ENCODE results near the gene ARFRP1. TPM values are rescaled to one million over a fixed set of nuclear protein-coding genes. Genes with fewer than 3 reads are reported as not detected.

ARFRP1 gene
- total RNA-seq, 1 experiment from 2014 or later = 36.7 TPM

DNA sequence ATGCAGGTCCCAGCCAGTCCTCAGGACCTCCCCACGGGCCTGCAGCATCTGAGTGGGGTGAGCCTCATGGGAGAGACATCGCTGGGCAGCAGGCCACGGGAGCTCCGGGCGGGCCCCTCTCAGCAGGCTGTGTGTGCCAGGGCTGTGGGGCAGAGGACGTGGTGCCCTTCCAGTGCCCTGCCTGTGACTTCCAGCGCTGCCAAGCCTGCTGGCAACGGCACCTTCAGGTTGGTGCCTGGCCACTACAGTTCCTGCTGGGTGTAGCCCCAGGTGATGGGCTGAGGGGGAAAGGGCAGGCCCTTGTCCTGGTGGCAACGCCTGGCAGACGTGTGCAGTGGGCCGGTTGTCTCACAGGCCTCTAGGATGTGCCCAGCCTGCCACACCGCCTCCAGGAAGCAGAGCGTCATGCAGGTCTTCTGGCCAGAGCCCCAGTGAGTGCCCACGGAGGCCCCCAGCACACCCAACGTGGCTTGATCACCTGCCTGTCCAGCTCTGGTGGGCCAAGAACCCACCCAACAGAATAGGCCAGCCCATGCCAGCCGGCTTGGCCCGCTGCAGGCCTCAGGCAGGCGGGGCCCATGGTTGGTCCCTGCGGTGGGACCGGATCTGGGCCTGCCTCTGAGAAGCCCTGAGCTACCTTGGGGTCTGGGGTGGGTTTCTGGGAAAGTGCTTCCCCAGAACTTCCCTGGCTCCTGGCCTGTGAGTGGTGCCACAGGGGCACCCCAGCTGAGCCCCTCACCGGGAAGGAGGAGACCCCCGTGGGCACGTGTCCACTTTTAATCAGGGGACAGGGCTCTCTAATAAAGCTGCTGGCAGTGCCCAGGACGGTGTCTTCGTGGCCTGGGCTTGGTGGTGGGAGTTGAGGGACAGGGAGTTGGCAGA lies 12.1 kb downstream of the ARFRP1 start:
- DNase-seq (ENCODE audit: low spot score) = no peak

GRCh38 chr20:63694584-63695423 lies 13.0 kb downstream of the ARFRP1 start:
- DNase-seq (ENCODE audit: low spot score) = no peak
- in situ Hi-C loops (cut with HindIII; ENCODE audit: low sequenced_read_pairs) = no loop called here

More for the DNA sequence above, 12.1 kb downstream of the ARFRP1 start:
- in situ Hi-C loops (cut with HindIII; ENCODE audit: low sequenced_read_pairs) = no loop called here

DNA sequence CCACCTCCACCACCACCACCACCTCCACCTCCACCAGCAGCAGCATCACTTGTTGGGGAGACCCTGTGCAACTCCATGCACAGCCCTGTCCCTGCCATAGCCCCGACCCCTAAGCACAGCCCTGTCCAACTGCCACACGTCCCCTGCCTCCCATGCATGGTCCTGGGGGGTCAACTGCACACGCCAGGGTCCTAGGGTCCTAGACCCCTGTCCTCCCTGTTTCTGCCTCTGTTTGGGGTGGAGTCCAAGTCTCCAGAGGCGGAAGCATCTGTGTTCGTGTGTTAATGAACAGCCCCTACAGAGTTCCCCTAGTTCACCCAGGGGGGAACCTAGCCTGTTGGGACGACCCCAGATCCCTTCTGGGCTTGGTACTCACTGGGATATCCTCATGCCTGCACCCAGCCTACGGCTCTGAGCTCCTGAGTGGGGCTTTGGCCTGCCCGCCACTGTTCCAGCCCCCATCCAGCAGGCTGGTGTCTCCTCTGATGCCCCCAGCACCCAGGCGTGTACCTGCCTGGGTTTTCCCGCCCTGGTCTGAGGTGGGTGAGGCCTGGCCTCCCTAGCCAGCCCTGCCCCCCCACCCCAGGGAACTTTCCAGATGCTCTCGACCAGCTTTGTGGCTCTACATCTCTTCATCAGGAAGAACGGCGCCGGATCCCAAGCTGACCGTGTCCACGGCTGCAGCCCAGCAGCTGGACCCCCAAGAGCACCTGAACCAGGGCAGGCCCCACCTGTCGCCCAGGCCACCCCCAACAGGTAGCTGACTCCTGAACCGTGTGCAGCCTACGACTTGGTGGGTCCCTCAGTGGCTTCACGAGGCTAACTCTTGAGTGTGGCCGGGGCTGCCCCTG lies 13.8 kb downstream of the ARFRP1 start:
- DNase-seq (ENCODE audit: low spot score) = no peak
- in situ Hi-C loops (cut with HindIII; ENCODE audit: low sequenced_read_pairs) = no loop called here

DNA sequence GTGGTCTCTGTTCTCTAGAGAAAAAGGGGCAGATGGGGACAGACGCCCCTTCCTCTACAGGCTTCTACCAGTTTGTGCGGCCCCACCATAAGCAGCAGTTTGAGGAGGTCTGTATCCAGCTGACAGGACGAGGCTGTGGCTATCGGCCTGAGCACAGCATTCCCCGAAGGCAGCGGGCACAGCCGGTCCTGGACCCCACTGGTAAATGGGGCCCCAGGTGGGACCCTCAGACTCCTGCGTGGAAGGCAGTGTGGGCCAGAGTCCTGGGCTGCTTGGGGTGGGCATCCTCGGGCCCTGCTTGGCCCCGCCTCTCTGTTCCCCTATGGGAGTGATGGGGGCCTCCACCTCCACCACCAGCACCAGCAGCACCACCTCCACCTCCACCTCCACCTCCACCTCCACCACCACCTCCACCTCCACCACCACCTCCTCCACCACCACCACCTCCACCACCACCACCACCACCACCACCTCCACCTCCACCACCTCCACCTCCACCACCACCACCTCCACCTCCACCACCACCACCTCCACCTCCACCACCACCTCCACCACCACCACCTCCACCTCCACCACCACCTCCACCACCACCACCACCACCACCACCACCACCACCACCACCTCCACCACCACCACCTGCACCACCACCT lies 14.6 kb downstream of the ARFRP1 start:
- in situ Hi-C loops (cut with HindIII; ENCODE audit: low sequenced_read_pairs) = no loop called here
- DNase-seq (ENCODE audit: low spot score) = no peak

- peak; percentile 19 for DNase-seq (ENCODE audit: low spot score)
- in situ Hi-C loops (cut with HindIII; ENCODE audit: low sequenced_read_pairs) = no loop called here
Measured at GRCh38 chr20:63692436-63693082, 15.2 kb downstream of the ARFRP1 start.

- no peak for DNase-seq (ENCODE audit: low spot score)
- in situ Hi-C loops (cut with HindIII; ENCODE audit: low sequenced_read_pairs) = no loop called here
Measured at GRCh38 chr20:63691711-63692435, 15.9 kb downstream of the ARFRP1 start.

DNA sequence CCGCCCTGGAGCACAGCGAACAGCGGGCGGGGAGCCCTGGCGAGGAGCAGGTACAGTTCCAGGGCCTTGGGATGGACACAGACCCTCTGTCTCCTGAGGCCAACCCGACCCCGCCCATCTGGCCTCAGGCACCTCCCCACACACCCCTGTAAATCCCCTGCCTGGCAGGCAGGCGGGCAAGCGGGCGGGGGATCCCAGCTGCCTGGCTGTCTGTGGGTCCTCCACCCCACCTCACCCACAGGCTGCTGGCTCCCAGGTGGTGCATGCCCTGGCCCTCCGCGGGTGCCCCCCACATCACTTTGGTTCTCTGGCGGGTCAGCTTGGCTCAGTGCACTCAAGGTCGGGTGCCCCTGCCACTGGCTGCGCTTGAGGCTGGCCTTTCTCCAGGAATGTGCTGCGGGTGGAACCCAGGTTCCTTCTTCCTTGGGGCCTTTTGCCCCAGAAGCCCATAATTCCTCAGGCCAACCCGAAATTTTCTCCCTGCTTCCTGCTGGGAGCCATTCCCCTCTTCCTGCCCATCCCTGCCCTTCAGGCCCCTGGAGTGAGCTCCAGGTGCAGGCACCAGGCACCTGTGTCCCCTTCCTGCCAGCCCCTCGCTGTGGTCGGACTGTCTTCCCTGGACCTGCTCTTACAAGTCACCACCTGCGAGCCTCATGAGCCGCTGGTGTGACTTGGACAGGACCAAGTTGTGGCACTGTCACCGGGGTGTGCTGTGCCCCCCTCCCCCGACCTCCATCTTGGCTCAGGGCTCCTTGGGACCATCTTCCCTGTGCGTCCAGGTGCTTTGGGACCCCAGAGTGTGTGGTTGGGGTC lies 16.7 kb downstream of the ARFRP1 start:
- in situ Hi-C loops (cut with HindIII; ENCODE audit: low sequenced_read_pairs) = no loop called here
- DNase-seq (ENCODE audit: low spot score) = no peak

- DNase-seq (ENCODE audit: low spot score) = no peak
Measured at GRCh38 chr20:63690003-63690897, 17.5 kb downstream of the ARFRP1 start.

GRCh38 chr20:63689046-63690002 lies 18.5 kb downstream of the ARFRP1 start:
- in situ Hi-C loops (cut with HindIII; ENCODE audit: low sequenced_read_pairs) = no loop called here
- no peak for DNase-seq (ENCODE audit: low spot score)

More at GRCh38 chr20:63690003-63690897, 17.5 kb downstream of the ARFRP1 start:
- in situ Hi-C loops (cut with HindIII; ENCODE audit: low sequenced_read_pairs) = no loop called here

DNA sequence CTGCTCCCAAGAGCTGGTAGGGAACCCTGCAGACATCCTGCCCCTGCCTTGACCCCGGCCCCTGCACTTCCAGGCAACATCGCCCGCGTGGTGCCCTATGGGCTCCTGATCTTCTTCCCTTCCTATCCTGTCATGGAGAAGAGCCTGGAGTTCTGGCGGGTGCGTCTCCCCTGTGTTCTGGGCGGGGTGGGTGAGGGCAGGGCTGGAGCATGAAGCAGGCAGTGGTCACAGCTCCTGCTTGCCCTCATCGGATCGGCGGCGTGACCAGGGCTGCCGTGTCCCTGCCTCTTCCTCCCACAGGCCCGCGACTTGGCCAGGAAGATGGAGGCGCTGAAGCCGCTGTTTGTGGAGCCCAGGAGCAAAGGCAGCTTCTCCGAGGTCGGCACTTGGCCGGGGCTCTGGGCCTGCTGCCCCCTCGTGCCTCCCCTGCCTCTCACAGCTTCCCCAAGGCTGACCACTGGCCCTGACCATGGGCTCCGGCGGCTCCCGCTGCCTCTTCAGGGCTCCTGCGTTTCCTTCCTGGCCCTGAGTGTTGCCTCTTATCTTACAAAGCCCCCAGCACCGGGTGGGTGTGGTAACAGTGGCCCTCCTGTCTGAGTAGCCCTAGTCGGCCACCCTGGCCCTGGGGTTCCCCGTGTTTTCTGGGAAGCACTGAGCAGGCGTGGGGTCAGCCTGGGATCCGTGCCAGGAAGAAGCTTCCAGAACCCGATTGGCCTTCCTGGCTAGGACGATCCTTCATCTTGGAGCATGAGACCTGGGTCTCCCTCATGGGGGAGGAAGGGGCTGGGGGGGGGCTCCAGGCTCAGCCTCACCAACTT lies 19.3 kb downstream of the ARFRP1 start:
- no peak for DNase-seq (ENCODE audit: low spot score)
- in situ Hi-C loops (cut with HindIII; ENCODE audit: low sequenced_read_pairs) = no loop called here

DNA sequence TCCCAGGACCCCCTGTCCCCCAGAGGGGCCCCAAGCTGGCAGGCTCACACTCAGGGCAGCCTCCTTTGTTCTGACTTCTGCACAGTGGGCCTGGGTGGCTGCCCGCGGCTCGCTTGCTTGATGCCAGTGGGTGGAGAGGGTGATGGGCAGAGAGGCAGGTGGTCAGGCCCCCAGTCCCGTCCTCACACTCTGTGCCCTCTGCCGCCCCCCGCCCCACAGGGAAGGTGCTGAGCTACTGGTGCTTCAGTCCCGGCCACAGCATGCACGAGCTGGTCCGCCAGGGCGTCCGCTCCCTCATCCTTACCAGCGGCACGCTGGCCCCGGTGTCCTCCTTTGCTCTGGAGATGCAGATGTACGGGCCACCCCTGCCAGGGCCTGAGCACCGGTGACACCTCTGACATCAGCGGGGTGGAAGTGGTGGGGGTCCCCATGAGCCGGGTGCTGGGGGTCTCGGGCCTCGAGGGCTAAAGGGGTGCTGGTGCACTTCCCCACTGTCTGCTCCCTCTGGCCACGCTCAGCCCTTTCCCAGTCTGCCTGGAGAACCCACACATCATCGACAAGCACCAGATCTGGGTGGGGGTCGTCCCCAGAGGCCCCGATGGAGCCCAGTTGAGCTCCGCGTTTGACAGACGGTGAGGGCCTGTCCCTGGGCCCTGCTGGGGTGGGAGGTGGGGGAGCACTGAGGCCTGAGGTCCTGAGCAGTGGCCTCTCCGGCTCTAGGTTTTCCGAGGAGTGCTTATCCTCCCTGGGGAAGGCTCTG lies 20.2 kb downstream of the ARFRP1 start:
- in situ Hi-C loops (cut with HindIII; ENCODE audit: low sequenced_read_pairs) = no loop called here

DNA sequence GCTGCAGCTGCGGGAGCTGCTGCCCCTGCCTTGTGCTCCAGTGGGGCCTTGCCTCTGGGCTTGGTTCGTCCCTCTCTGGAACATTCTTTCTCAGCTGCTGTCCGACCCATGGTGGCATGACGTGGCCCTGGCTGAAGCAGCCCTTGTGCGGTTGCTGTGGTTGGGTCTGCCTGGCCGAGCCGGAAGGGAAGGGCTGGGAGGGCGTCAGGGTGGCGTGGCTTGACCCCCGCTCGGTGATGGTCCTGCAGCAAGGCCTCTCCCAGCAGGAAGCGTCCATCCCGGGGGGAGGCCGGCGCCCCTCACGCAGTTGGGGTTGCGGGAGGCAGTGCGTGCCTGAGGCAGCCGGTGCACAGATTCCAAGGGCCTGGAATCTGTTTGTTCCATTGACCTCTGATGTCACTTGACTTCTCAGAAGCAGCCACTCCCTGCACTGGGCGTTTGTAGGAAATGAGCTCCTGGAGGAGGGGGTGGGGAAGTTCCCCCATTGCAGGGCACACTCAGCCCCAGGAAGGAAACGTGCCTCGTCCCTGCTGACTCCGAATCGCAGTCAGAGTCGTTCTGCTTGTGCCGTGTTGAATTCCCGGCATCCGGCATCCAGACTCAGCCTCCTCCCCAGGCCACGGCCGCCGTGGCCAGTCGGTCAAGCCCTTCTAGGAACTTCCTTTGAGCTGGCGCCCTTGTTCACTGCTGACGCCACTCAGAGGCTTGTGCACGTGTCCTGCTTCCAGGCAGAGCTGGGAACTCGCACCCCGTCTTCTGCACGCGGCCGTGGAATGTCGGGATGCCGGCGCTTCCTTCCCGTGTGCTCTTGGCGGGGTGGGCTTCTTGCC lies 21.1 kb downstream of the ARFRP1 start:
- DNase-seq (ENCODE audit: low spot score) = no peak
- in situ Hi-C loops (cut with HindIII; ENCODE audit: low sequenced_read_pairs) = no loop called here

More for the DNA sequence above, 20.2 kb downstream of the ARFRP1 start:
- DNase-seq (ENCODE audit: low spot score) = no peak

DNA sequence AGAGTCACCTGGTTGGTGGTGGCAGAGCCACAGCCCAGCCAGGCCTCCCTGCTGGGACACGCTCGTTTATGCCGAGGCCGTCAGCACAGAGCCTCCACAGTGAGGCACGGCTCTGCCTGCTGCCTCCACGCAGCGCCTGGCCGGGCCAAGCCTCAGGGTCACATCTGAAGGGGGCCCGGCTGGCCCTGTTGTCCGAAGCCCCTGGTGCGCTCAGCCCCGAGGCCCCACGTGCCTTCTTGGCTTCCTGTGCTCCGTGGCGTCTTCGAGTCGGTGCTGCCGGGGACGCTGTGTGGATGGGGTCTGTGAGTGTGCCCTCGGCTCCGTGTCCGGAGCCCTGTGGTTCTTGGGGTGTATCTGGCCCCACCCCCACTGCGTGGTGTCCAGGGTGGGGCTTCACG lies 21.7 kb downstream of the ARFRP1 start:
- no peak for DNase-seq (ENCODE audit: low spot score)
- in situ Hi-C loops (cut with HindIII; ENCODE audit: low sequenced_read_pairs) = no loop called here
